OCI-LY1 (cell line): Measurements from ENCODE around the gene TMC4.
A peak's percentile ranks its signal among the peaks of the same experiment; 100 is the strongest.
"Not testable (repeated sequence)": the region's sequence is repeated elsewhere in the genome, so short reads cannot be mapped to it uniquely, and the experiment has no call there.

ENCODE experiments used
- H2AFZ ChIP-seq: fragments of 200-600 bp; sonication (generic), shearing (Covaris generic); 2 replicates; pipeline ENCODE4 v1.6.0; 2014; ENCODE audit warnings: antibody characterized with exemption, mild to moderate bottlenecking, low read length
- H3F3A ChIP-seq: fragments of 200-600 bp; sonication (generic), shearing (Covaris generic); 2 replicates; pipeline ENCODE4 v1.6.0; 2014; ENCODE audit warnings: mild to moderate bottlenecking, antibody characterized with exemption, low read length, moderate library complexity; ENCODE audit not compliant: insufficient read depth
- H3K27ac ChIP-seq: fragments of 200-600 bp; sonication (generic); 2 replicates; pipeline ENCODE4 v1.5.1; 2014; ENCODE audit warnings: low read length, mixed run types, mild to moderate bottlenecking, low read depth; ENCODE audit not compliant: poor library complexity, severe bottlenecking
- H3K27me3 ChIP-seq: fragments of 200-600 bp; sonication (generic); 2 replicates; pipeline ENCODE4 v1.6.0; 2014; ENCODE audit warnings: antibody characterized with exemption, mild to moderate bottlenecking, low read length, moderate library complexity; ENCODE audit not compliant: insufficient read depth
- H3K36me3 ChIP-seq: fragments of 200-600 bp; sonication (generic); 2 replicates; pipeline ENCODE4 v1.6.1; 2014; ENCODE audit warnings: mild to moderate bottlenecking, antibody characterized with exemption, low read length, moderate library complexity, mixed read lengths; ENCODE audit not compliant: insufficient read depth
- H3K4me1 ChIP-seq: fragments of 200-600 bp; sonication (generic); 2 replicates; pipeline ENCODE4 v1.5.1; 2014; ENCODE audit warnings: mild to moderate bottlenecking, low read length, moderate library complexity; ENCODE audit not compliant: insufficient read depth, severe bottlenecking
- H3K4me2 ChIP-seq: fragments of 200-600 bp; sonication (generic), shearing (Covaris generic); 2 replicates; pipeline ENCODE4 v1.6.1; 2014; ENCODE audit warnings: low read length
- H3K4me3 ChIP-seq: fragments of 200-600 bp; sonication (generic); 2 replicates; pipeline ENCODE4 v1.5.1; 2014; ENCODE audit warnings: low read length, low read depth, mild to moderate bottlenecking, mixed read lengths; ENCODE audit not compliant: poor library complexity, severe bottlenecking
- H3K79me2 ChIP-seq: fragments of 200-600 bp; shearing (Covaris generic); 2 replicates; pipeline ENCODE4 v1.6.1; 2016; ENCODE audit warnings: mixed run types, low read length, mixed read lengths; ENCODE audit not compliant: insufficient read depth
- H3K9ac ChIP-seq: fragments of 200-600 bp; sonication (generic), shearing (Covaris generic); 2 replicates; pipeline ENCODE4 v1.6.1; 2014; ENCODE audit warnings: mild to moderate bottlenecking, low read length, mixed read lengths
- H3K9me2 ChIP-seq: fragments of 200-600 bp; sonication (generic), shearing (Covaris generic); 2 replicates; pipeline ENCODE4 v1.6.1; 2014; ENCODE audit warnings: low read depth, mild to moderate bottlenecking, low read length, mixed read lengths
- H3K9me3 ChIP-seq: fragments of 200-600 bp; shearing (Covaris generic); 2 replicates; pipeline ENCODE4 v1.6.1; 2014; ENCODE audit warnings: low read length, mixed read lengths
- H4K20me1 ChIP-seq: fragments of 200-600 bp; sonication (generic), shearing (Covaris generic); 2 replicates; pipeline ENCODE4 v1.6.0; 2016; ENCODE audit warnings: mild to moderate bottlenecking, low read length; ENCODE audit not compliant: insufficient read depth
- CTCF ChIP-seq: fragments of 200-600 bp; sonication (generic), shearing (Covaris generic); IDR thresholded peaks from 2 replicates; pipeline ENCODE4 v1.5.1; 2017; ENCODE audit warnings: mild to moderate bottlenecking, antibody characterized with exemption, low read length, moderate library complexity, mixed read lengths
- EZH2 ChIP-seq: fragments of 200-600 bp; sonication (generic), shearing (Covaris generic); IDR thresholded peaks from 2 replicates; pipeline ENCODE4 v1.8.0; 2017; ENCODE audit warnings: borderline replicate concordance, mixed run types, mild to moderate bottlenecking, antibody characterized with exemption, low read length, moderate library complexity, mixed read lengths

TMC4 gene

GRCh38 chr19:54207676-54207982 lies 34.7 kb upstream of the TMC4 start:
- Histone ChIP-seq H3K36me3 (peaks cover 93% of the 10 kb centered on the region), H3K27me3 (no peaks in the 10 kb centered on the region), H4K20me1 (no peaks in the 10 kb centered on the region; the same call in 1 of the 2 replicates), H3K9ac (no peak overlapping the region), H3K4me2 (peak overlapping the region; percentile 21; the same call in 1 of the 2 replicates), H3K9me3 (no peaks in the 10 kb centered on the region), H3K4me1 (peaks cover 54% of the 10 kb centered on the region), H2AFZ (no peak overlapping the region), H3K9me2 (no peaks in the 10 kb centered on the region), H3K27ac (peak overlapping the region; percentile 64), H3K4me3 (no peak overlapping the region), H3K79me2 (peaks cover 25% of the 10 kb centered on the region), H3F3A (0 out of 2 replicates have a peak, but pooled peaks cover 6% of the 10 kb centered on the region)
- TF ChIP-seq EZH2 (no peak), CTCF (no peak)

GRCh38 chr19:54207193-54207592 lies 34.2 kb upstream of the TMC4 start:
- Histone ChIP-seq H3K4me1 (peaks cover 59% of the 10 kb centered on the region), H3K4me2 (peak overlapping the region; percentile 22; the same call in 1 of the 2 replicates), H3K79me2 (peaks cover 30% of the 10 kb centered on the region), H3K36me3 (peaks cover 93% of the 10 kb centered on the region)
- not testable (repeated sequence) for H3K27me3 ChIP-seq, H3K9me2 ChIP-seq, H3K4me3 ChIP-seq, H3F3A ChIP-seq, H2AFZ ChIP-seq, H3K27ac ChIP-seq, H3K9me3 ChIP-seq, H4K20me1 ChIP-seq, H3K9ac ChIP-seq

GRCh38 chr19:54206831-54207177 lies 33.8 kb upstream of the TMC4 start:
- H3K27me3 ChIP-seq, result no peaks in the 10 kb centered on the region
- peak overlapping the region; percentile 22; the same call in 1 of the 2 replicates for H3K4me2 ChIP-seq
- H2AFZ ChIP-seq, result no peak overlapping the region
- no peak overlapping the region for H3K9ac ChIP-seq
- H3K4me3 ChIP-seq, result no peak overlapping the region
- H3K9me3 ChIP-seq, result no peaks in the 10 kb centered on the region
- H3K36me3 ChIP-seq, result peaks cover 96% of the 10 kb centered on the region
- no peak for TF ChIP-seq CTCF
- no peak for TF ChIP-seq EZH2
- no peak overlapping the region for H3K27ac ChIP-seq
- H4K20me1 ChIP-seq, result no peaks in the 10 kb centered on the region; the same call in 1 of the 2 replicates
- H3K9me2 ChIP-seq, result no peaks in the 10 kb centered on the region
- peaks cover 62% of the 10 kb centered on the region for H3K4me1 ChIP-seq
- peaks cover 34% of the 10 kb centered on the region for H3K79me2 ChIP-seq
- 0 out of 2 replicates have a peak, but pooled peaks cover 6% of the 10 kb centered on the region for H3F3A ChIP-seq

GRCh38 chr19:54206030-54206830 lies 33.3 kb upstream of the TMC4 start:
- H4K20me1 ChIP-seq, result no peaks in the 10 kb centered on the region; the same call in 1 of the 2 replicates

More at GRCh38 chr19:54206030-54206830, 33.3 kb upstream of the TMC4 start:
- no peak for TF ChIP-seq CTCF
- TF ChIP-seq EZH2, result no peak
- Histone ChIP-seq H3K9me2 (no peaks in the 10 kb centered on the region), H3K9ac (no peak overlapping the region), H3K36me3 (peaks cover 99% of the 10 kb centered on the region), H3K4me1 (peaks cover 66% of the 10 kb centered on the region), H3K9me3 (no peaks in the 10 kb centered on the region), H2AFZ (no peak overlapping the region), H3K4me2 (peak overlapping the region; percentile 22; the same call in 1 of the 2 replicates), H3K27ac (no peak overlapping the region), H3K79me2 (peaks cover 39% of the 10 kb centered on the region), H3F3A (0 out of 2 replicates have a peak, but pooled peaks cover 6% of the 10 kb centered on the region), H3K4me3 (no peak overlapping the region), H3K27me3 (no peaks in the 10 kb centered on the region)
